Nephron progenitor cell (in vitro differentiated cells): Measurements from ENCODE around the gene GPC5.

Experiments used
- DNase-seq: peaks from one replicate; pipeline ENCODE4 v3.0.0; 2021
- H3K27ac Mint-ChIP-seq: 2 replicates; pipeline ENCODE4 v1.8.0; 2021; ENCODE audit warnings: mild to moderate bottlenecking, moderate library complexity, mixed read lengths
- H3K27me3 Mint-ChIP-seq: 2 replicates; pipeline ENCODE4 v1.8.0; 2021; ENCODE audit warnings: mild to moderate bottlenecking, low read depth, mixed read lengths; ENCODE audit not compliant: poor library complexity
- H3K36me3 Mint-ChIP-seq: 2 replicates; pipeline ENCODE4 v1.8.0; 2021; ENCODE audit warnings: low read depth, mixed read lengths
- H3K4me1 Mint-ChIP-seq: 2 replicates; pipeline ENCODE4 v1.8.0; 2021; ENCODE audit warnings: mixed read lengths
- H3K4me3 Mint-ChIP-seq: 2 replicates; pipeline ENCODE4 v1.8.0; 2021; ENCODE audit warnings: mild to moderate bottlenecking, moderate library complexity, mixed read lengths
- H3K9me3 Mint-ChIP-seq: 2 replicates; pipeline ENCODE4 v1.8.0; 2021; ENCODE audit warnings: mild to moderate bottlenecking, moderate library complexity, mixed read lengths
- CTCF ChIP-seq: fragments of 200-600 bp; sonication (generic); IDR thresholded peaks from 2 replicates; pipeline ENCODE4 v1.5.0; 2021; ENCODE audit warnings: antibody characterized with exemption

Gene GPC5

DNA sequence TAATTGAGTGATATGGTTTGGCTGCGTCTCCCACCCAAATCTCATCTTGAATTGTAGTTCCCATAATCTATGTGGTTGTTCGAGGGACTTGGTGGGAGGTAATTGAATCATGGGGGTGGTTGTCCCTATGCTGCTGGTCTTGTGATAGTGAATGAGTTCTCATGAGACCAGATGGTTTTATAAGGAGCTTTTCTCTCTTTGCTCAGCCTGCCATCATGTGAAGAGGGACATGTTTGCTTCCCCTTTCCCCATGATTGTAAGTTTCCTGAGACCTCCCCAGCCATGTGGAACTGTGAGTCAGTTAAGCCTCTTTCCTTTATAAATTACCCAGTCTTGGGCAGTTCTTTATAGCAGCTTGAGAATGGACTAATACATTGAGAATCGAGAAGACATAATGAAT lies 480.1 kb downstream of the GPC5 start:
- Mint-ChIP-seq H3K4me3 (no peak overlapping the region), H3K36me3 (no peaks in the 10 kb centered on the region), H3K27me3 (peaks cover 7% of the 10 kb centered on the region), H3K9me3 (no peaks in the 10 kb centered on the region), H3K27ac (peak overlapping the region; percentile 47), H3K4me1 (no peaks in the 10 kb centered on the region)
- TF ChIP-seq CTCF: no peak
- DNase-seq: no peak

DNA sequence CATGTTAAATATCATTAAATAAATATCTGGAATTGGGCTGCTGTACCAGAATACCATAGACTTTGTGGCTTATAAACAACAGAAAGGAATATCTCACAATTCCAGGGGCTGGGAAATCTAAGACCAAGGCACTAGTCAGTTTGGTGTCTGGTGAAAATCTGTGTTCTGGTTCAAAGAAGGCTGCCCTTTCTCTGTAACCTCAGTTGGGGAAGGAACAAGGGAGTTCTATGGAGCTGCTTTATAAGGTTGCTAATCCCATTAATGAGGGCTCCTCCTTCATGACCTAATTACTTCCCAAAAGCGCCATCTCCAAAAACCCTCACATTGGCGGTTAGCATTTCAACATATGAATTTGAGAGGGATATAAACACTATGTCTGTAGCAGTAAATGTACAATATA lies 480.9 kb downstream of the GPC5 start:
- Mint-ChIP-seq H3K4me1 (no peaks in the 10 kb centered on the region), H3K4me3 (no peak overlapping the region), H3K27me3 (peaks cover 7% of the 10 kb centered on the region), H3K36me3 (no peaks in the 10 kb centered on the region), H3K9me3 (no peaks in the 10 kb centered on the region), H3K27ac (no peak overlapping the region)
- no peak for DNase-seq
- no peak for TF ChIP-seq CTCF

- Mint-ChIP-seq H3K27me3 (peaks cover 4% of the 10 kb centered on the region), H3K36me3 (no peaks in the 10 kb centered on the region), H3K4me1 (no peaks in the 10 kb centered on the region)
Observed at GRCh38 chr13:91882918-91883317, 484.5 kb downstream of the GPC5 start.

DNA sequence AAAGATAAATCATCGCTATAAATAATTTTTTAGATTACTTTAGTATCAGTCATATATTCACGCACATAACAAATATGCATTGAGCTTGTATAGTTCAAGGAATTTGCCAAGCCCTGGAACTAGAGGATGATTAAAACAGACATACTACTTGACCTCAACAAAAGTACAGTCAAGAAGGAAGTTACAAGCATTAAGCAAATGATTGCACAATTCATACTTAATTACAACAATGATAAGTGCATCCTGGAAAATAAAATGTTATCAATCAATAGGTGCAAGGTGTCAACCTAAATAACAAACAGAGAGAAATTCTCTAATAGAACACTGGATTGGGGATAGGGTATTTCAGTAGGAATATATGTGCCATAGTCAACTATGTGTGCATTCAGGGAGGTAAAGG lies 491.2 kb downstream of the GPC5 start:
- H3K27ac Mint-ChIP-seq: no peak overlapping the region
- H3K27me3 Mint-ChIP-seq: no peaks in the 10 kb centered on the region
- no peak for TF ChIP-seq CTCF
- H3K9me3 Mint-ChIP-seq: no peaks in the 10 kb centered on the region
- no peak for DNase-seq
- no peaks in the 10 kb centered on the region for H3K4me1 Mint-ChIP-seq
- H3K36me3 Mint-ChIP-seq: no peaks in the 10 kb centered on the region
- no peak overlapping the region for H3K4me3 Mint-ChIP-seq

More at GRCh38 chr13:91882918-91883317, 484.5 kb downstream of the GPC5 start:
- no peak for TF ChIP-seq CTCF
- DNase-seq: no peak
- H3K4me3 Mint-ChIP-seq: no peak overlapping the region
- no peaks in the 10 kb centered on the region for H3K9me3 Mint-ChIP-seq
- H3K27ac Mint-ChIP-seq: no peak overlapping the region

DNA sequence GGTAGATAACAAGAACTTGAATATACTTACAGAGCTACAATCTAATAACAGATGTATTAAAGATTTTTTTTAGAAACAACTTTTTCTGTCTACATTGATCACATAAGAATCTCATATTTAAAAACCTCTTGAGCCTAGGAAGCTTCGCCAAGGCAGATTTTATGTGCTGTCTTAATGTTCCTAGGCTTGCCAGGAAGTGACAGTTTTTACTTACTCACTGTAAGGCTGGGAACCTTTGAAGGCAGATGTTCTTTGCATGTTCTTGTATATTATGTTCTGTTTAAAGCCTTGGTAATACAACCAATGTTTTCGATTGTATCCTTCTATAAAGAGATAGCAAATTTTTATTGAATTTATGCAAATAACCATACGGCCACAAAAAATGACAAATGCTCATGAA lies 492.7 kb downstream of the GPC5 start:
- H3K27me3 Mint-ChIP-seq: no peaks in the 10 kb centered on the region
- TF ChIP-seq CTCF: no peak
- DNase-seq: no peak
- no peaks in the 10 kb centered on the region for H3K4me1 Mint-ChIP-seq
- H3K4me3 Mint-ChIP-seq: no peak overlapping the region
- no peak overlapping the region for H3K27ac Mint-ChIP-seq
- no peaks in the 10 kb centered on the region for H3K36me3 Mint-ChIP-seq
- no peaks in the 10 kb centered on the region for H3K9me3 Mint-ChIP-seq

DNA sequence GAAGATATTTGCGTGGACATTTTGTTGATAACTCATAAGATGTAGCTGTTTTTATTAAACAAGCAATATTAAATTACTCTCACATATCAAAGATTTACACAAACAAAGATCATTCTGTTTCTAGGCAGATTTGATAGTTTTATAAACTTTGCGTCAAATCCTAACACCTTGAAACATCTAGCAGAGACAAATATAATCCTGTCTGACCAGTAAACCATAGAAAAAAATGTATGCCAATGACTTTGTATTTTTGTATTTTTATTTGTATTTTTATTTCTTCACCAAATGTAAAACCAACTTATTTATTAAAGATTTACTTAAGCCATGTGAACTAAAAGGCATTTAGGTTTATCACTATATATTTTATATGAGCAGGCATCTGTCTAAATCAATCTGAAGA lies 494.6 kb downstream of the GPC5 start:
- Mint-ChIP-seq H3K4me1 (no peaks in the 10 kb centered on the region), H3K36me3 (no peaks in the 10 kb centered on the region), H3K27ac (no peak overlapping the region), H3K4me3 (no peak overlapping the region), H3K27me3 (no peaks in the 10 kb centered on the region), H3K9me3 (no peaks in the 10 kb centered on the region)
- DNase-seq: no peak
- no peak for TF ChIP-seq CTCF
